Natural killer cell (primary cell): Measurements from ENCODE around the gene SNUPN. TPM values are rescaled to one million over a fixed set of nuclear protein-coding genes. Genes with fewer than 3 reads are reported as not detected.
"Not testable (repeated sequence)": the region's sequence is repeated elsewhere in the genome, so short reads cannot be mapped to it uniquely, and the experiment has no call there.

Experiments
- ATAC-seq, 3 donors: fragments of 150-1000 bp in 2 of 3; fragments of 200-7000 bp in 1 of 3; cut with Tn5 transposase; 1 replicate in 1 of 3; 2 replicates in 2 of 3; pipeline ENCODE4 v1.10.0; 2021; ENCODE audit warnings: mild to moderate bottlenecking in 2 of 3, moderate library complexity in 2 of 3
- DNase-seq, 2 donors: peaks; one replicate each; pipeline versions ENCODE4 v3.0.0 to v3.0.0-alpha.2; 2013 to 2021; ENCODE audit warnings: mixed read lengths in 1 of 2
- H3K27ac ChIP-seq: one replicate; pipeline ENCODE4 v1.5.1; 2013; ENCODE audit warnings: mild to moderate bottlenecking, low read length
- H3K27me3 ChIP-seq: one replicate; pipeline ENCODE4 v1.6.1; 2013; ENCODE audit warnings: low read length; ENCODE audit not compliant: control insufficient read depth, insufficient read depth
- H3K36me3 ChIP-seq: one replicate; pipeline ENCODE4 v1.6.1; 2013; ENCODE audit warnings: low read length; ENCODE audit not compliant: control insufficient read depth, insufficient read depth
- H3K4me1 ChIP-seq: one replicate; pipeline ENCODE4 v1.6.1; 2013; ENCODE audit warnings: low read length; ENCODE audit not compliant: control insufficient read depth, insufficient read depth
- H3K4me3 ChIP-seq: one replicate; pipeline ENCODE4 v1.5.1; 2013; ENCODE audit warnings: low read length
- H3K9me3 ChIP-seq: one replicate; pipeline ENCODE4 v1.6.1; 2013; ENCODE audit warnings: low read length; ENCODE audit not compliant: control insufficient read depth, insufficient read depth
- H3K27ac Mint-ChIP-seq, 2 donors: one replicate each; pipeline ENCODE4 v1.8.0; 2022; ENCODE audit warnings: mild to moderate bottlenecking in 2 of 2, mixed read lengths in 2 of 2, moderate library complexity in 1 of 2
- H3K27me3 Mint-ChIP-seq, 2 donors: one replicate each; pipeline ENCODE4 v1.8.0; 2022; ENCODE audit warnings: low read depth in 2 of 2, mixed read lengths in 2 of 2
- H3K36me3 Mint-ChIP-seq: one replicate; pipeline ENCODE4 v1.8.0; 2022; ENCODE audit warnings: mixed read lengths
- H3K4me1 Mint-ChIP-seq, 2 donors: one replicate each; pipeline ENCODE4 v1.8.0; 2022; ENCODE audit warnings: mixed read lengths in 2 of 2
- H3K4me3 Mint-ChIP-seq: one replicate; pipeline ENCODE4 v1.8.0; 2022; ENCODE audit warnings: mild to moderate bottlenecking, moderate library complexity, mixed read lengths
- H3K9me3 Mint-ChIP-seq, 2 donors: one replicate each; pipeline ENCODE4 v1.8.0; 2022; ENCODE audit warnings: mixed read lengths in 2 of 2
- WGBS: methylation state at CpG from one replicate; pipeline ENCODE4 v1.1.7; 2013; ENCODE audit warnings: missing lambda C conversion rate; ENCODE audit not compliant: insufficient coverage; 5-methylcytosine and 5-hydroxymethylcytosine counted together
- intact Hi-C: fragments of 100-400 bp; cut with micrococcal nuclease; formaldehyde crosslinking; loops from one replicate; pipeline ENCODE4 v1.14.2; 2022
- total RNA-seq, 4 donors: library from RNA; stranded (reverse); fragments of 120-200 nt in 1 of 4; gene quantifications; one replicate each; pipeline versions ENCODE4 v1.2.3 to v1.2.4, GENCODE V29; 2013 to 2022
- TF ChIP-seq, protein P1 (sequence below): fragments of 200-600 bp; IDR thresholded peaks from one replicate; pipeline ENCODE4 v1.8.0; 2022; ENCODE audit warnings: antibody characterized with exemption

The SNUPN gene
- total RNA-seq, 3 donors from 2014 or later (not counting 1 experiment from before 2014, with no cell fraction given), result 13.8 to 20.7 (median 14.8) TPM

DNA sequence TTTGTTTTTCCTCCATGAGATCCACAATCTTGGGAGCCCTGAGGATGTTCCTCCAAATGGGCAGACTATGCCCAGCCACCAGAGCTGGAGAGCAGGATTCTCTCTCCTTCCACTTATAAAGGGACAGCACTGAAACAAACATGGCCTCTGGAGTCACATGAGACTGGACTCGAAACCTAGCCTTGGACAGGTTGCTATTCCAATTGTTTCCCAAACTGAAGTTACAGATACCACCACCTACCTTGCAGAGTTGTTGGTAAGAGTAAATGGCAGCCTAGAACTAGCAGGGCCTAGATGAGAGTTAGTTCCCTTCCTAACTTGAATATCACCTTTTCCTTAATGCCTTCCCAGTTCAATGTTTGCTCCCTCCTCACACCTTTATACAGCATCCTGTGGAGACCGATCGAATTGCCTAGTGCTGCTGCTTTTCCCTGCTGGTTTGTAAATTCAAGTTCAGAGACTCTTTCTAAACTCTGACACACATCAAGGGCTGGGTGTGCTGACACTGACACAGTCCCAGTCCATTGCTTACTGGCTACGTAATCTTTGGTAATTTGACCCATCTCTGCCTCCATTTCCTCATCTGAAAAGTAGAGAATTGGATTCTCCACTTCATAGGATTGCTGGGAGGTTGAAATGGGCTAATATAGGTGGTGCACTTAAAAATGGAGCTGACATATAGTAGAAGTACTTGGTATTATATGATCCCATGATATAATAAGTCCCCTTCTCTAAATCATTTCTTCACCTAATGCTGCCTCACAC, 11.9 kb upstream of the SNUPN start:
- intact Hi-C loops, result no loop called here
- Histone ChIP-seq H3K4me3 (no peak overlapping the region), H3K36me3 (peaks cover 2% of the 10 kb centered on the region), H3K4me1 (peaks cover 40% of the 10 kb centered on the region), H3K27ac (no peak overlapping the region), H3K9me3 (no peaks in the 10 kb centered on the region), H3K27me3 (no peaks in the 10 kb centered on the region)
- TF ChIP-seq, protein P1, sequence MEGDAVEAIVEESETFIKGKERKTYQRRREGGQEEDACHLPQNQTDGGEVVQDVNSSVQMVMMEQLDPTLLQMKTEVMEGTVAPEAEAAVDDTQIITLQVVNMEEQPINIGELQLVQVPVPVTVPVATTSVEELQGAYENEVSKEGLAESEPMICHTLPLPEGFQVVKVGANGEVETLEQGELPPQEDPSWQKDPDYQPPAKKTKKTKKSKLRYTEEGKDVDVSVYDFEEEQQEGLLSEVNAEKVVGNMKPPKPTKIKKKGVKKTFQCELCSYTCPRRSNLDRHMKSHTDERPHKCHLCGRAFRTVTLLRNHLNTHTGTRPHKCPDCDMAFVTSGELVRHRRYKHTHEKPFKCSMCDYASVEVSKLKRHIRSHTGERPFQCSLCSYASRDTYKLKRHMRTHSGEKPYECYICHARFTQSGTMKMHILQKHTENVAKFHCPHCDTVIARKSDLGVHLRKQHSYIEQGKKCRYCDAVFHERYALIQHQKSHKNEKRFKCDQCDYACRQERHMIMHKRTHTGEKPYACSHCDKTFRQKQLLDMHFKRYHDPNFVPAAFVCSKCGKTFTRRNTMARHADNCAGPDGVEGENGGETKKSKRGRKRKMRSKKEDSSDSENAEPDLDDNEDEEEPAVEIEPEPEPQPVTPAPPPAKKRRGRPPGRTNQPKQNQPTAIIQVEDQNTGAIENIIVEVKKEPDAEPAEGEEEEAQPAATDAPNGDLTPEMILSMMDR, result no peak
- peaks cover 30 to 39% of the 10 kb centered on the region in 2 donors for H3K4me1 Mint-ChIP-seq
- no peaks in the 10 kb centered on the region for H3K36me3 Mint-ChIP-seq
- 92% methylated on average over 3 of the region's 4 CpGs for WGBS
- H3K4me3 Mint-ChIP-seq, result no peak overlapping the region
- ATAC-seq, result no peak
- no peaks in the 10 kb centered on the region for H3K9me3 Mint-ChIP-seq
- H3K27ac Mint-ChIP-seq, result peak overlapping the region; percentile 89 to 93
- no peak for DNase-seq
- no peaks in the 10 kb centered on the region for H3K27me3 Mint-ChIP-seq

DNA sequence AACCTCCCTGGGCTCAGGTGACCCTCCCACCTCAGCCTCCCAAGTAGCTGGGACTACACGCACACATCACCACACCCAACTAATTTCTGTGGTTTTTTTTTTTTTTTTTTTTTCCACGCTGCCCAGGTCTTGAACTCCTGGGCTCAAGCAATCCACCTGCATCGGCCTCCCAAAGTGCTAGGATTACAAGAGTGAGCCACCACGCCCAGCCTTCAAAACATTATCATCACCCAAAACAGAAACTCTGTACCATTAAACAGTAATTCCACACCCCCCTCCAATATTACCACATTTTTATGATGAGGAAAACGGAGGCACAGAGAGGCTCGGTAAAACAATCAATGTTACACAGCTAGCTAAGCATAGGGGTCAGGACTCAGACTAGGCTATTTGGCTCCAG, 10.5 kb upstream of the SNUPN start:
- Histone ChIP-seq H3K27me3 (no peaks in the 10 kb centered on the region), H3K36me3 (peaks cover 2% of the 10 kb centered on the region), H3K4me1 (peaks cover 35% of the 10 kb centered on the region), H3K9me3 (no peaks in the 10 kb centered on the region), H3K27ac (no peak overlapping the region), H3K4me3 (no peak overlapping the region)
- Mint-ChIP-seq H3K4me1 (peaks cover 28 to 37% of the 10 kb centered on the region in 2 donors), H3K4me3 (no peak overlapping the region), H3K36me3 (no peaks in the 10 kb centered on the region), H3K27ac (no peak overlapping the region), H3K27me3 (no peaks in the 10 kb centered on the region), H3K9me3 (no peaks in the 10 kb centered on the region)
- TF ChIP-seq, protein P1, result no peak
- 89% methylated on average over 5 of the region's 6 CpGs for WGBS
- DNase-seq, result no peak
- ATAC-seq, result no peak
- intact Hi-C loops, result no loop called here

DNA sequence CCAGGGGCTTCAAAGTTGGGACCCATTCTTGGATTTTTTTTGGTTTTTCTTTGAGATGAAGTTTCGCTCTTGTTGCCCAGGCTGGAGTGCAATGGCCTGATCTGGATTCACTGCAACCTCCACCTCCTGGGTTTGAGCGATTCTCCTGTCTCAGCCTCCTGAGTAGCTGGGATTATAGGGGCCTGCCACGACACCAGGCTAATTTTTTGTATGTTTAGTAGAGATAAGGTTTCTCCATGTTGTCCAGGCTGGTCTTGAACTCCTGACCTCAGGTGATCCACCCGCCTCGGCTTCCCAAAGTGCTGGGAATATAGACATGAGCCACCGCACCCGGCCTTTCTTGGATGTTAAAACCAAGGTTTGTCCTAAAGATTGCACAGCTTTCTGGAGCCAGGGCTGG, 8.4 kb upstream of the SNUPN start:
- H3K4me3 Mint-ChIP-seq, H3K27me3 Mint-ChIP-seq, intact Hi-C loops, H3K9me3 Mint-ChIP-seq, DNase-seq, ATAC-seq, H3K27me3 ChIP-seq, H3K36me3 Mint-ChIP-seq, H3K4me3 ChIP-seq, H3K27ac Mint-ChIP-seq, H3K9me3 ChIP-seq, H3K27ac ChIP-seq, H3K36me3 ChIP-seq: not testable (repeated sequence)
- peaks cover 15 to 22% of the 10 kb centered on the region in 2 donors for H3K4me1 Mint-ChIP-seq
- 98% methylated on average over 7 of the region's 7 CpGs for WGBS
- peaks cover 21% of the 10 kb centered on the region for H3K4me1 ChIP-seq

DNA sequence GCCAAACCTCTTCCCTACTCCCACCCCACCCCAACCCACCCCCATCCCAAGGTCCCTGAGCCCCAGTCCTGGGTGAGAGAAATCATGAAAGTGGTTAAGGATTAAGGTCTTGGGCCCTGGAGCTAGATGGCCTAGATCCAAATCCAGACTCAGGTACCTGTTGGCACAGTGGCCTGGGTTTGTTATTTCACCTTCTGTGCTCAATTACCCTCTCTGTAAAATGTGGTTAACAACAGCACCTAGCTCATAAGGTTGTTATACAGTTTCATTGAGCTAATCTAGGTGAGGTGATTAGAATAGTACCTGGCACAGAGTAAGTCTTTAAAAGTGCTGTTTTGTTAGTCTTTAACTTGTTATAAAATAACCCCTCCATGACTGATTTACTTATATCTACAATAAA, 6.4 kb upstream of the SNUPN start:
- Histone ChIP-seq H3K4me1 (peaks cover under 1% of the 10 kb centered on the region), H3K27me3 (no peaks in the 10 kb centered on the region), H3K9me3 (no peaks in the 10 kb centered on the region), H3K4me3 (no peak overlapping the region), H3K36me3 (no peaks in the 10 kb centered on the region), H3K27ac (no peak overlapping the region)
- TF ChIP-seq, protein P1, result no peak
- H3K36me3 Mint-ChIP-seq, result no peaks in the 10 kb centered on the region
- no peak overlapping the region for H3K27ac Mint-ChIP-seq
- no peak for ATAC-seq
- no peak overlapping the region for H3K4me3 Mint-ChIP-seq
- DNase-seq, result no peak
- H3K4me1 Mint-ChIP-seq, result peaks cover 0 to 4% of the 10 kb centered on the region in 2 donors
- intact Hi-C loops, result no loop called here
- H3K27me3 Mint-ChIP-seq, result no peaks in the 10 kb centered on the region
- H3K9me3 Mint-ChIP-seq, result no peaks in the 10 kb centered on the region
